Activated CD4-positive, alpha-beta T cell treated with anti-CD3 and anti-CD28 coated beads, Interleukin-2, amount 50 U/mL, for 24 hours (primary cell): ENCODE measurements around the gene NUDC.
"Not testable (repeated sequence)": the region's sequence is repeated elsewhere in the genome, so short reads cannot be mapped to it uniquely, and the experiment has no call there.

Source experiments
- DNase-seq, 2 donors: peaks; one replicate each; pipeline ENCODE4 v3.0.0-alpha.2; 2020; ENCODE audit warnings: low read depth in 1 of 2, low spot score in 1 of 2

NUDC gene

DNA sequence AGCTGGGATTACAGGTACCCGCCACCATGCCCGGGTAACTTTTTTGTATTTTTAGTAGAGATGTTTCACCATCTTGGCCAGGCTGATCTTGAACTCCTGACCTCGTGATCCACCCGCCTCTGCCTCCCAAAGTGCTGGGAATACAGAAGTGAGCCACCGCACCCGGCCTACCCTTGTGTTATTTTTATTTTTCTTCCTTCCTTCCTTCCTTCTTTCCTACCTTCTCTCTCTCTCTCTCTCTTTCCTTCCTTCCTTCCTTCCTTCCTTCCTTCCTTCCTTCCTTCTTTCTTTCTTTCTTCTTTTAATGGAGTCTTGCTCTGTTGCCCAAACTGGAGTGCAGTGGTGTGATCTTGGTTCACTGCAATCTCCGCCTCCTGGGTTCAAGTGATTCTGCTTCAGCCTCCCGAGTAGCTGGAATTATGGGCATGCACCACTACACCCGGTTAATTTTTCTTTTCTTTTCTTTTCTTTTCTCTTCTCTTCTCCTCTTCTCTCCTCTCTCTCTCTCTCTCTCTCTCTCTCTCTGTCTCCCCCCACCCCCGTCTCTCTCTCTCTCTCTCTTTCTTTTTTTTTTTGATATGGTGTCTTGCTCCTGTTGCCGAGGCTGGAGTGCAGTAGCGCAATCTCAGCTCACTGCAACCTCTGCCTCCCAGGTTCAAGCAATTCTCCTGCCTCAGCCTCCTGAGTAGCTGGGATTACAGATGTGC is 68.0 kb downstream of the NUDC start:
- DNase-seq: not testable (repeated sequence)

DNA sequence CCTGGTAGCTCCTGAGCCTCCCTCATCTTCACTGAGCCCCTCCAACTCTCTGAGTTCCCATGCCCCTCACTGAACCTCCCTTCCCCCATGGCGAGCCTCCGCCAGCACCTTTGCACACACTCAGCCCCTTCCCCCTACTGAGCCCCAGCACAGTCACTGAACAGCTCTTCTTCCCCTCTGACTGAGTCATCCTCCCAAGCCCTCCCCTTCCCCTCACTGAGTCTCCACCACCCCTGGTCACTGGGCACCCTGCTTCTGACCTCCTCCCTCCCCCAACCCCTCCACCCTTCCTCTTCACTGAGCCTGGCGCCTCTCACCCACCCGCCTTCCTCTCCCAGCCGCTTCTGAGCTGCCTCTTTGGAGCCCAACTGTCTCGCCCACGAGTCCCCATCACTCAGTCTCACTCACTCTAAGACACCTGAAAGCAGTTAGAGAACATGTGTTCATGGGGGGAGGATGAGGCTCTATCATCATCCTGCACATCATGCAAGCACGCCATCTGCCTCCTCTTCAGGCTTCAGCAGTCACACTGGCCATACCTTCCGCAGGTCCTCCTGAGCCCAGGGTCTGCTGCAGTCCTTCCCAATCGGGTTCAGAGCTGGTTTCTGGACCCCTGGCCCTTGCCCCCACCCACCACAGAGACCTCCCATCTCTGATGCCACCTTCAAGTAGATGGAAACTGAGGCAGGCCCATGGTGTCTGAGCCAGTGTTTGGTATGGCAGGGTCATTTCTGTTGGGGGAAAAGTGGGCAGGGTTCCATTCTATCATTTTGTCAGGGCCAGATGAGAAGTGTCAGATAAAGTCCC is 70.0 kb downstream of the NUDC start:
- DNase-seq: no peak

DNA sequence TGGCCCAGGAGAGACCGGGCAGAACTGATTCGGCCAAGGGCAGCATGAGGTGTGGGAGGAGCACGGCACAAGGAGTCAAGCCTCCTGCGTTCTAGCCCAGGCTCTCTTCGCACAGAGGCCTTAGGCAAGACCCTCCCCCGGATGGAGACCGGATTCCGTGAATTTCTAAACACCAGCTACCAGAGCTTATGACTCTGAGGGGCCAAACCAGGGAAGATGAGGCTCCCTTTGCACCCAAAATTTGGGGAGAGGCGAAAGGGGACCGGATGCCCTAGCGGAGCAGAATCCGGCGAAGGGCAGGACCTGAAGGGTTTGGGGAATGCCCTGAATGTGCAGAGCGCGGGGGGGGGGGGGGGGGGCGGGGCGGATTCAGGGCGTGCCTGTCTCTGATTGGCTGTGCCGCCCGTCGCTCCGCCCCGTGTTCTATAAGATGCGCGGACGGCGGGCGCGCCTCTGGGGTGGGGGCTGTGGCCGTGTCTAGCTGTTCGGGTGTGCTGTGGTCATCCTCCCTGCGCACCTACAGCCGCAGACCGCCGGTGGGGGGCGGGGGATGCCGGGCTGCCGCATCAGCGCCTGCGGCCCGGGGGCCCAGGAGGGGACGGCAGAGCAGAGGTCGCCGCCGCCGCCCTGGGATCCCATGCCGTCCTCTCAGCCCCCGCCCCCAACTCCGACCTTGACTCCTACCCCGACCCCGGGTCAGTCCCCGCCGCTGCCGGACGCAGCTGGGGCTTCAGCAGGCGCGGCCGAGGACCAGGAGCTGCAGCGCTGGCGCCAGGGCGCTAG is 71.9 kb downstream of the NUDC start, which contains the start of gene TRNP1:
TRNP1 (plus strand) TSS at position 456 of the 783 bp plus-strand sequence; CDS start at position 551, 95 bp downstream.
- peak; percentile 53 to 64 for DNase-seq

DNA sequence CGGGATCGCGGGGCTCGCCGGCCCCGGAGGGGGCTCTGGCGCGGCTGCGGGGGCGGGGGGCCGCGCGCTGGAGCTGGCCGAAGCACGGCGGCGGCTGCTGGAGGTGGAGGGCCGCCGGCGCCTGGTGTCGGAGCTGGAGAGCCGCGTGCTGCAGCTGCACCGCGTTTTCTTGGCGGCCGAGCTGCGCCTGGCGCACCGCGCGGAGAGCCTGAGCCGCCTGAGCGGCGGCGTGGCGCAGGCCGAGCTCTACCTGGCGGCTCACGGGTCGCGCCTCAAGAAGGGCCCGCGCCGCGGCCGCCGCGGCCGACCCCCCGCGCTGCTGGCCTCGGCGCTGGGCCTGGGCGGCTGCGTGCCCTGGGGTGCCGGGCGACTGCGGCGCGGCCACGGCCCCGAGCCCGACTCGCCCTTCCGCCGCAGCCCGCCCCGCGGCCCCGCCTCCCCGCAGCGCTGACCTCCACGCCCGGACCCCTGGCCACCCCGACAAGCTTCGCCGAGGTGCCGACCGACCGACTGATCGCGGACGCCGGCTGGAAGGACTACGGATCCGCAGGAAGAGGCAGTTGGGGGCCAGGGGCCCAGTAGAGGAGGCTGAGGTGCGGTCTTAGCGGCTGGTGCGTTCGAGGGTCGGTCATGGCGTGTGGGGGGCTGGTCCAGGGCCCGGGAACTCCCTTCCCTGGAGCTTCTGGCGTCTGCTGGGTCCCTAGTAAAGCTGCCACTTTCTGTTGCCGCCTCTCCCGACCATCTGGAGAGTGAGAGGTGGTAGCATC is 72.7 kb downstream of the NUDC start:
- DNase-seq: peak in 1 of 2 donors; percentile 13

DNA sequence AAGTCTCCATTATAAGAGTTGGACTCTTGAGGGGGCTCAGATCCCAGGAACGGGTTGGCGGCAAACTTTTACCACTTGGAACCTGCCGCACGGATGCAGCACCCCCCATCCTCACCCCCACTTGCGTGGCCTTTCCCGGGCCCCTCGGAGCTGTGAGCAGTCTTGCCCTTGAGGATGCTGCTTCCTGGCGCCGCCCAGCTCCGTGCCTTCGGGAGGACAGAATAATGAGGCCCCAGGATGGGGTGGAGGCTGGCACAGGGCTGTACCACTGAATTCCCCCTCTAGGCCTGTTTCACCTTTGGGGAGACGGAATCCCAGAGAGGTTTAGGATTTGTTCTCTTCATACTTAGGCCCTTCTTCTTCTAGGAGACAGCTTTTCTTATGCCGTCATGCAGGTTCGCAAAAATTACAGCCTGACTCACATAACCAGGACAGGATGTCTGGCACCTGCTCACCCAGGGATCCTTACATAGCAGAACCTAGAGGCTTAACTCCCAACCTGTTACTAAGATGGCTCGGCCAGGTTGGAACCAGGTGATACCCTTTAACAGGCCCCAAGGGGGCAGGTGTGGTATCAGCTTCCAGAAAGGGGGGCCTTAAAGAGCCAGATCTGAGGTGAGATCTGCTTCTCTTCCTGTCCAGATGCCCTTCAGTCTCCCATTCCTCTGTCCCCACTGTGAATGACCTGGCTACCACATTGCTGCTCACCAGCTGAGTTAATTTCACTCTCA is 73.4 kb downstream of the NUDC start:
- DNase-seq: no peak

DNA sequence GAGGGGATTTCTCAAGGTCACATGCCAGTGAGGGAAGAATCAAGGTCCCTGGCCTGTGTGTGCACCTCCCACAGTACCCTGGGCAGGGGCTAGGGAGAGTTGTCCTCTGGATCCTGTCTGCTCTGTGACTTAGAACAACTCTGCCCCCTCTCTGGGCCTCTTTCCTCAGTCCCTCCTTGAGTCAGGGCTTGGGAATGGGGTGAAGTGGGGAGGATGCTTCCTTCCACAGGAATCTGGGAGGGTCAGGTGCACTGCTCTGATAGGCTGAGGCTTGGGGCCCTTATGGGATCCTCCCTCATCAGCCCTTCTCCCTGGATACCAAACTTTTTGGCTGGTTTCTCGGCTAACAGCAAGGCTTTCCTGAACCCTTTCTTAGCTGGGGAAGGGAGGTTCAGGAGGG is 74.5 kb downstream of the NUDC start:
- no peak for DNase-seq
